HuH-7.5 (cell line): Measurements from ENCODE around the gene TRMU.

Experiments used
- DNase-seq: peaks from one replicate; pipeline ENCODE4 v3.0.0; 2011; ENCODE audit warnings: low spot score

The TRMU gene

GRCh38 chr22:46355996-46356471 lies 20.5 kb downstream of the TRMU start:
- DNase-seq = no peak

- no peak for DNase-seq
These were observed 21.3 kb downstream of the TRMU start for GRCh38 chr22:46356496-46357480.

GRCh38 chr22:46357711-46358520 lies 22.4 kb downstream of the TRMU start:
- no peak for DNase-seq

- no peak for DNase-seq
These were observed 23.3 kb downstream of the TRMU start for GRCh38 chr22:46358766-46359165.

- no peak for DNase-seq
These were observed 23.8 kb downstream of the TRMU start for GRCh38 chr22:46359362-46359761.

GRCh38 chr22:46360097-46360496 lies 24.6 kb downstream of the TRMU start:
- no peak for DNase-seq

- no peak for DNase-seq
These were observed 25.4 kb downstream of the TRMU start for GRCh38 chr22:46360891-46361290.

- no peak for DNase-seq
These were observed 26.3 kb downstream of the TRMU start for GRCh38 chr22:46361826-46362202.

GRCh38 chr22:46362203-46362933 lies 26.9 kb downstream of the TRMU start:
- DNase-seq = no peak

GRCh38 chr22:46362934-46363515 lies 27.5 kb downstream of the TRMU start:
- no peak for DNase-seq

- no peak for DNase-seq
These were observed 28.3 kb downstream of the TRMU start for GRCh38 chr22:46363611-46364321.

GRCh38 chr22:46364341-46365165 lies 29.0 kb downstream of the TRMU start:
- no peak for DNase-seq

GRCh38 chr22:46365166-46365624 lies 29.7 kb downstream of the TRMU start:
- DNase-seq = no peak

GRCh38 chr22:46366327-46366731 lies 30.8 kb downstream of the TRMU start:
- no peak for DNase-seq

- DNase-seq = no peak
These were observed 31.5 kb downstream of the TRMU start for GRCh38 chr22:46366801-46367706.

GRCh38 chr22:46367707-46368191 lies 32.2 kb downstream of the TRMU start:
- DNase-seq = peak; percentile 95

GRCh38 chr22:46368422-46368821 lies 32.9 kb downstream of the TRMU start:
- DNase-seq = no peak

- no peak for DNase-seq
These were observed 33.6 kb downstream of the TRMU start for GRCh38 chr22:46368871-46369715.
